Activated CD4-positive, CD25-positive, alpha-beta regulatory T cell treated with anti-CD3 and anti-CD28 coated beads, Interleukin-2, amount 50 U/mL, for 72 hours (primary cell): ENCODE measurements around the gene CES4A.
"Not testable (repeated sequence)": the region's sequence is repeated elsewhere in the genome, so short reads cannot be mapped to it uniquely, and the experiment has no call there.

Experiments
- DNase-seq: peaks from one replicate; pipeline ENCODE4 v3.0.0; 2021

The CES4A gene

GRCh38 chr16:67024384-67025209 is 36.2 kb downstream of the CES4A start:
- peak; percentile 12 for DNase-seq

GRCh38 chr16:67025210-67025550 is 36.8 kb downstream of the CES4A start:
- peak; percentile 17 for DNase-seq

DNA sequence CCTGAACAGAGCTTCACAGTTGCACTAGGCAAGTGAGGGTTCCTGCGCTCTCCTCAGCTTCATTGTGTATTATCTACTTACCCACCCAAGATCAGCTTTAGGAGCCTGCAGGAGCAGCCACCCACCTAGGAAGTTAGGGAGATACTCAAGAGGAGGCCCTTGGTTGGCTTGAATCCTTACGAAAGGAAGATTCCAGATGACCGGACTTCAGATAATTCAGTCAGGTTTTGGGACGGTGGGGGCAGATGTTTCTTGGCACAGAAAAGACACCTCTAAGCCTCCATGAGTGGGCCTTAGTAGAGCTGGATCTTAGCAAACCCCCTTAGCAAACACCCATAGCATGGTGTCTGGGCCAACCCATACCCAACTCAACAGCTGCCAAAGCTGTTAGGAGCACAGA is 38.2 kb downstream of the CES4A start:
- peak; percentile 21 for DNase-seq

- DNase-seq, result peak; percentile 13
Measured at GRCh38 chr16:67027046-67027445, 38.7 kb downstream of the CES4A start.

DNA sequence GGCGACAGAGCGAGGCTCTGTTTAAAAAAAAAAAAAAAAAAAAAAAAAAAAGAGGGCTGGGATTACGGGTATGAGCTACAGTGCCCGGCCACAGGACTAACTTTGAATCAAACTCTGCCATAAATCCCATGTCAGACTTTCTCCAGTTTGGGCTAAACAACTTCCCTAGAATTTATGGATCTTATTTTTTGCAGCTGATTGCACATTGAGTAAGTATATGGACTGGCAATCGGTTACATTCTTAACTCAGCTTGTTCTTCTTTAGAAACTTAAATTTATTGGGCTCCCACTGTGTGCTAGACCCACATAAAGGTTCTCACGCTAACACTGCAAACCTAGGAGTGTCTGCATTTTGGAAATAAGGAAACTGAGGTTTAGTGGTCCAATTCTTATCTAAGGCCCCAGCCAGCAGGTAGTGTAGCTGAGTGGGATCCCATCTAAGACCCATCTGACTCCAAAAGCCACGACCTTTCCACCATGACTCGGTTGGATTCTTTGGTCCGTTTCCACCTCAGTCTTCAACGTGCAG is 39.8 kb downstream of the CES4A start:
- DNase-seq, result no peak

GRCh38 chr16:67028696-67029253 is 40.4 kb downstream of the CES4A start, which contains the start of gene CBFB:
CBFB (plus strand) TSS chr16:67029149; CDS start chr16:67029408, 259 bp downstream.
- peak; percentile 92 for DNase-seq

- DNase-seq, result peak; percentile 67
Measured at GRCh38 chr16:67029254-67030096, 41.1 kb downstream of the CES4A start.

DNA sequence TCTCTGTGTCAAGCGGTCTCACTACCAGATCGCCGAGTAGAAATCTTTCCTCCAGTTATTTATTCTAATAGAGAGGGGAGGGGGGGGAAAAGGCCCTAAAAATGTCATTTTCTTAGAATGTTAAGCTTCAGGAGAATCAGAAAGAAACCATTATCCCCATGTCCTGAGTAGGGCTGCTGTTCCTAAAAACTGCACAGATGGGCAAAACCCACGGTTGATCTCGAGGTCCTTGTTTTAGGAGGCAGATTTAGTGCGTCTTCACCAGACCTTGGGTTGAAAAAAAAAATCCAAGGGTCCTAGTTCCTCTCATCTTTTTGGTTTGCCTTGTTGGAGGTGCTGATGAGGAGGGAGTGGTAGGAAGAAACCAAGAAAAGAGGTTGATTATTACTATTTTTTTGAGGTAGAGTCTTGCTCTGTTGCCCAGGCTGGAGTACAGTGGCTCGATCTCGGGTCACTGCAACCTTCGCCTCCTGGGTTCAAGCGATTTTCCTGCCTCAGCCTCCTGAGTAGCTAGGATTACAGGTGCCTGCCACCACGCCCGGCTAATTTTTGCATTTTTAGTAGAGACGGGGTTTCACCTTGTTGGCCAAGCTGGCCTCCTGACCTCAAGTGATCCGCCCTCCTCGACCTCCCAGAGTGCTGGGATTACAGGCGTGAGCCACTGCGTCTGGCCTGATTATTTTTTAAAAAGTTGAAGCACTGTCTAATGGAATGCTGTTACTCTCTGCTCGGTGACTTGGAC is 42.0 kb downstream of the CES4A start:
- peak; percentile 28 for DNase-seq

- no peak for DNase-seq
Measured at GRCh38 chr16:67034487-67034886, 46.1 kb downstream of the CES4A start.

GRCh38 chr16:67035364-67035763 is 47.0 kb downstream of the CES4A start:
- DNase-seq, result no peak

GRCh38 chr16:67036323-67036741 is 47.9 kb downstream of the CES4A start:
- DNase-seq, result no peak

DNA sequence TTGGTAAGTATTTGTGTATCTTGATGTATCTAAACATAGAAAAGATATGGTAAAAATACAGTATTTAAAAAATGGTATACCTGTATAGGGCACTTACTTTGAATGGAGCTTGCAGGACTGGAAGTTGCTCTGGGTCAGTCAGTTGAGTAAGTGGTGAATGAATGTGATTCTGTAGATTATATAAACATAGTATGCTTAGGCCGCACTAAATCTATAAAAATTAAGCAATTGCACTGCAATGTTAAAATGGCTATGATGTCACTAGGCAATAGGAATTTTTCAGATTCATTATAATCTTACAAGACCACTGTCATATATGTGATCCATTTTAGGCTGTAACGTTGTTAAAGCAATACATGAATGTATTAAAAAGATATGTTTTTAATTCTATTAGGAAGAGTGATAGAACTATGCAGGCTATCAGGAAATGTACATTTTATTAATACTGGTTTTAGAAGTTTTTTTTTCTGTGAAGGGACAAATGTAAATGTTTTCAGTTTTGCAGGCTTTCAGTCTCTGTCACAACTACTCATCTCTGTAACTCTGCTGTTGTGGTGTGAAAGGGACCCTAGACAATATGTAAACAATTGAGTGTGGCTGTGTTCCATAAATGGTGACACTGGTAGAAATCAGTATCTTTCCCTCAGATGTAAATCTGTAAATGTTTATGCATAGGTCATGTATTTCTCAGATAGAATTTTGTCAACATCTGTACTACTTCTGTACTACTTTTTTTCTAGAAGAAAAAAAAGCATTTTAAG is 51.1 kb downstream of the CES4A start:
- DNase-seq, result no peak

DNA sequence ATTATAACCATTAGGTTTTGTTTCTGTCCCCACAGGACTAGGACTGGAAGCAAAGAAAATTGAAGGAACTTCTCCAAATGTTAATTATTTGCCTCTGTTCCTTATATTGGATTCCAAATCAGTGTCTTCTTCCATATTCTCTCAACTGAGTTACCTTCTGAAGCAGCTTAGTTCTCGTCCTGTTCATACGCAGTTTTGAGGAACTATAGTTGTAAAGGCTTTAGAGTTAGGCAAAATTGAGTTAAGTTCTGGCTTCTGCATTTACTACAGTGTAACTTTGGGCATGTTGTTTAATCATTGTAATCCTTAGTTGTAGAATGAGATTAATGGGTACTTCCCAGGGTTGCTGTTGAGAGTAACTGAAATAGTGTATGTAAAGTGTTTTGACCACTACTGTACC is 51.8 kb downstream of the CES4A start:
- no peak for DNase-seq

DNA sequence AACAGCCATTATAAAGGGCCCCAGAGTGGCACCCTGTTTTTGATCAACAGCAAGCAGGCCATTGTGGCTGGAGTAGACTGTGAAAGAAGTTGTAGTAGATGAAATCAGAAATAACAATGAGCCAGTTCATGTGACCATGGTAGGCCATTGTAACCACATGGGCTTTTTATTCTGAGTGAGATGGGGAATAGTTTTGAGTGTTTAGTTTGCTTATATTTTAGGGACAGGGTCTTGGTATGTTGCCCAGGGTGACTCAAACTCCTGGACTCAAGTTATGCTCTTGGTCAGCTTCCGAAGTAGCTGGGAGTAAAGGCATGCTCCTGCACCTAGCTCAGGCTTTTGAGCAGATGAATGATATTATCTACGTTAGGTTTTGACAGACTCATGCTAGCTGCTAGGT is 52.5 kb downstream of the CES4A start:
- no peak for DNase-seq

DNA sequence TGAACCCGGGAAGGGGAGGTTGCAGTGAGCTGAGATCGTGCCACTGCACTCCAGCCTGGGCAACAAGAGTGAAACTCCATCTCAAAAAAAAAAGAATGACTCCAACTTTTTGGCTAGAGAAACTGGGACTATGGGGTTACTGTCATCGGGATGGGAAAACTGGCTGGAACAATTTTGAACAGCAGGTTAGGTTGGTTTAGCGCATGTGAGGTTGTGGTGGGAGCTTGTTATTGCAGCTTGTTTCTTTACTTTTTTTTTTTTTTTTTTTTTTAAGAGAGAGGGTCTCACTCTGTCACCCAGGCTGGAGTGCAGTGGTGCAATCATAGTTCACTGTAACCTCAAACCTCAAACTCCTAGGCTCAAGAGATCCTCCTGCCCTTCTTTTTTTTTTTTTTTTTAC is 53.1 kb downstream of the CES4A start:
- DNase-seq, result not testable (repeated sequence)

DNA sequence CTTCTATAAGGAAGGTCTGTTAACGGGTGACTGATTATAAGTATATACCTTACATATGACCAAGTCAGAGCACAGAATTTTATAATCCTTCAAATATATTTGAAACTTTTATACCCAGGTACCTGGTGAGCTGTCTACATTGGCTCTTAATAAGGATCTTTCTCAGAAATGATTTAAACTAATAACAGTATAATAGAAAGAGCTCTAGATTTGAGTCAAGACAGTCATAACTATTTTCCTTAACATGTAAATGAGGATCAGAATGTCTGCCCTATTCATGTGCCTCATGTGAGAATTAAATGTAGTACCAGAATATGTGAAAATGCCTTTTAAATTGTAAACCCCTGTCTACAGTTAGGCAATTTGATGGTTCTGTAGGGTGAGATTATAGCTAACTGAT is 55.0 kb downstream of the CES4A start:
- DNase-seq, result no peak

GRCh38 chr16:67050796-67051195 is 62.4 kb downstream of the CES4A start:
- no peak for DNase-seq

GRCh38 chr16:67052399-67052798 is 64.0 kb downstream of the CES4A start:
- DNase-seq, result no peak

DNA sequence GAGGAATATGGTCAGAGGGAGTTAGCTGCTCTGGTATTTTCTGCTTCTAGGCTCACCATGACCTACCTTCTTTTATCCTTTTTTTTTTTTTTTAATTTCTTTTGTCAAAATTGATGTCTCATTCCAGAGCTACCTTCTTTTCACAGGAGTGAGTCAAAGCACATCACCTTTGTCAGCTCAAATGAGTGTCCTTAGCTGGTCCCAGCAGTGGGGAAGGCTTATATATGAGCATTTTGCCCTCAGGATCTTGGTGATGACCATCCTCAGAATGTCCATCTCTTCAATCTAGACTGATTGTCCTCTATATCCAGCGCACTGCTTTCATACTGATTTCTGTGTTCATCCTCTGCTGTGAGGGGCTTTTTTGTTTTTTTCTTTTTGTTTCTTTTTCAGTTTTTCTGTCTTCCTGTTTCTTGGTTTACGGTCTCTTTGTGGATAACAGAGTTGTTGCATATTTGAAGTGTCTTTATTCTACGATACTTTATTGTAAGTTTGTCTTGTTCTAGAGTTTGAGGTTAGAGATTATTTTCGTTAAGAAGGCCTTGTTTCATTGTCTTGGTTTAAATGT is 65.5 kb downstream of the CES4A start:
- DNase-seq, result no peak

DNA sequence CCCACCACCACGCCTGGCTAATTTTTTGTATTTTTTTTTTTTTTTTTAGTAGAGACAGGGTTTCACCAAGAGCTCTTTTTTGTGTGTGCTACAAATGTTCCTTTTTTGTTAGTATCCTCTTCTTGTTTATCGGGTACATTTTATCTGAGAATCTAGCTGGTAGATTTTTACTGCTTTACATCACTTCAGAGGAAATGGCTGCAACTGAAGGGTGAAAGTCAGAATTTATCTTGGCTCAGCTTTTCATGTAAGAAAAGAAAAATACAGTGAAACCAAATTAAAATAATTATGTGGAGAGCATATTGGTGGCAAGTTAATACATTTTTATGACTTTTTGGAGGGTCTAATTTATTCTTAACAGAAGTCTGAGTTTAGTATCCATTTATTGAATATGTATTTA is 66.5 kb downstream of the CES4A start:
- DNase-seq, result no peak

GRCh38 chr16:67055712-67056487 is 67.5 kb downstream of the CES4A start:
- no peak for DNase-seq
